GM12864 (cell line): ENCODE measurements around the gene FARP1.

Experiments used
- DNase-seq: peaks from one replicate; pipeline ENCODE4 v3.0.0-alpha.2; 2011; ENCODE audit warnings: low read depth
- H3K4me3 ChIP-seq: 2 replicates; pipeline ENCODE4 v1.5.1; 2011; ENCODE audit warnings: mild to moderate bottlenecking, low read depth, low read length, control low read depth
- CTCF ChIP-seq: IDR thresholded peaks from 2 replicates; pipeline ENCODE4 v1.5.1; 2011; ENCODE audit warnings: low read depth, mild to moderate bottlenecking, moderate library complexity, low read length, control low read depth, inconsistent platforms; ENCODE audit errors: missing control alignments

The FARP1 gene

GRCh38 chr13:98301721-98302120, 158.8 kb downstream of the FARP1 start:
- H3K4me3 ChIP-seq: no peak overlapping the region
- no peak for TF ChIP-seq CTCF
- DNase-seq: no peak

- no peak overlapping the region for H3K4me3 ChIP-seq
- no peak for TF ChIP-seq CTCF
- no peak for DNase-seq
Measured at GRCh38 chr13:98303858-98304257, 161.0 kb downstream of the FARP1 start.

GRCh38 chr13:98305670-98306069, 162.8 kb downstream of the FARP1 start:
- TF ChIP-seq CTCF: no peak
- DNase-seq: no peak
- no peak overlapping the region for H3K4me3 ChIP-seq

GRCh38 chr13:98307463-98308085, 164.7 kb downstream of the FARP1 start:
- DNase-seq: no peak
- no peak overlapping the region for H3K4me3 ChIP-seq
- no peak for TF ChIP-seq CTCF

GRCh38 chr13:98308086-98308911, 165.4 kb downstream of the FARP1 start:
- H3K4me3 ChIP-seq: no peak overlapping the region
- DNase-seq: no peak
- TF ChIP-seq CTCF: no peak

- H3K4me3 ChIP-seq: no peak overlapping the region
- TF ChIP-seq CTCF: no peak
- DNase-seq: no peak
Measured at GRCh38 chr13:98309569-98310335, 166.9 kb downstream of the FARP1 start.
